GM21576 (cell line): ENCODE measurements around the gene SERGEF.

ENCODE experiments used
- ATAC-seq: cut with Tn5 transposase; IDR thresholded peaks from one replicate; pipeline ENCODE4 v1.9.1; 2021; ENCODE audit warnings: mild to moderate bottlenecking, moderate library complexity; ENCODE audit not compliant: unreplicated experiment

The SERGEF gene

DNA sequence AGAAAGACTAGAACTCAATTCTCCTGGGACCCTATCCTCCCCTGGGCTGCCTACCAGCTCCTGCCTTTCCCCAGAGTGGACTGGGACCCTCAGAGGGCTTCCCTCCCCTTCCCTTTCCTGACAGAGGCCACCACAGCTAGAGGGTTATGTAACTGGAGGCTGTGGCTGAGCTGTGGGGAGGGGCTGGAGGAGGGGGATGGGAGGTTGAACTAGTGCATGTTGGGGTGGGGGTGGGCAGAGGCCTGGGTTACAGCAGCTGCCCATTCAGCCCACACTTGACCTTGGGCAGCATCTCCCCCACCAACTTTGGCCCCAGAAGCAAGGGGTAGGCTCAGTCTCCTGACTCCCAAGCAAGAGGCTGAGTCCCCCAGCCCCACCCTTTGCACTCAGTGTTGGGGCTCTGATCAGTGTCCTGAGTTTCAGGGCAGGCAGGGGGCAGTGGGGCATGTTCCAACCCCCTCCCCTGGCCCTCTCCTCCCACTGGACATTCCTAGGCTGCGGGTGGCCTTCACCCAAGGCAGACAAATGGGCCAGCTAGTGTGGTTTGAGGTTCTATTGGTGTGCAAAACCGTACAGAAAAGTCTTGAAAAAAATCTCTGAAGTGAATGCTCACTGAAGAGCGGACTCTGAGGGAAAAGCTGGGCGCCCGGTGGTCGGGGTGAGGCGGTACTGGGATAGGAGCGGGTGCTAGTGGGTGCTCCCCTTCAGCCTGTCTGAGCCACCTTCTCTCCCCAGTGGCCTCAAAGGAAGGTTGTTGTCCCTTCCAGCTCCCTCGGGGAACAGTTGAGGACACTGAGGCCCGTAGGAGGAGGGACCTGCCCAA is 274.5 kb downstream of the SERGEF start:
- no peak for ATAC-seq
